ENCODE data around the gene TMEM86A.
"Not testable (repeated sequence)": the region's sequence is repeated elsewhere in the genome, so short reads cannot be mapped to it uniquely, and the experiment has no call there.

Gene TMEM86A

DNA sequence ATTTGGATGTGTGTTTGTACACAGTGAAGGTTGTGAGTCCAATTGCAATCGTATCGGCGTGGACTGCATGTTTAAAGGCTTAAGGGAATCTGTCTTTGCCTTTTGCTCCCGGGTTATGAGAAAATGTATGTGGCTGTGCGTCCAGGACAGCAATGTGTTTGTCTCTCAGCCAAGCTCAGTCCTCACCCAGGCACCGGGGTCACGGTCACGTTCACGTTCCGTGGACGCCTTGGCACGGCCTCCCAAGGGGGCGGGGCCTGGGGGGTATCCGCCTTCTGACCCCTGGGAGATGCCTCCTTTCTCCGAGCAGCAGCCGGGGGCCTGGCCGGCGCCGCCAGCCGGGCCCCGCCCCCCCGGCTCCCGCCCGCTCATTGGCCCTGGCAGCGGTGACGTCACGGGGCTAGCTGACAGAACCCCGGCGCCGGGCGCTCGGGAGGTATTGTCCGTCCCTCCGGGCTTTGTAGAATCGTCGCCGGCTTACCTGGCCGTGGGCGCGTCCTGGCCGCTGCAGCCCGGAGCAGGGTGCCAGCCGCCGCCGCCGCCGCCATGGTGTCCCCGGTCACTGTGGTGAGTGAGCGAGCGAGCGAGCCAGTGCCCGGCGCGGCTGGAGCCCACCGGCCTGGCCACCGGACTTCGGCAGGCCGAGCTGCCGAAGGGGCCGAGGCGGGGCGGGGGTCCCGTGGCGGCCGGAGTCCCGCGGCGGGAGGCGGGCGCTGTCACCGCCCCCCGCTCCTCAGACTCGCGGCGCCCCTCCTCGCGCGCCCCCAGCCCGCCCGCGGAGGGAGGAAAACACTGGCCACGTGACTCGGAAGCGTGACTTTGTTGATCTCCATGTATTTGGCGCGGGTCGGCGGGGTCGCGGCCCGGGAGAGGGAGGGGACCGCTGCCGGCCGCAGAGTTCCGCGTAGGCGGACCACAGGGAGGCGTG, at the start of gene TMEM86A:
Gene TMEM86A, plus strand, starts transcription at position 439 of the 928 bp plus-strand sequence. Its CDS starts 108 bp downstream, at position 547.
- DNase-seq (ENCODE audit: low spot score): peak; percentile 90

- no peak for DNase-seq (ENCODE audit: low spot score)
These were observed 48.2 kb upstream of the TMEM86A start for GRCh38 chr11:18650353-18650752.

DNA sequence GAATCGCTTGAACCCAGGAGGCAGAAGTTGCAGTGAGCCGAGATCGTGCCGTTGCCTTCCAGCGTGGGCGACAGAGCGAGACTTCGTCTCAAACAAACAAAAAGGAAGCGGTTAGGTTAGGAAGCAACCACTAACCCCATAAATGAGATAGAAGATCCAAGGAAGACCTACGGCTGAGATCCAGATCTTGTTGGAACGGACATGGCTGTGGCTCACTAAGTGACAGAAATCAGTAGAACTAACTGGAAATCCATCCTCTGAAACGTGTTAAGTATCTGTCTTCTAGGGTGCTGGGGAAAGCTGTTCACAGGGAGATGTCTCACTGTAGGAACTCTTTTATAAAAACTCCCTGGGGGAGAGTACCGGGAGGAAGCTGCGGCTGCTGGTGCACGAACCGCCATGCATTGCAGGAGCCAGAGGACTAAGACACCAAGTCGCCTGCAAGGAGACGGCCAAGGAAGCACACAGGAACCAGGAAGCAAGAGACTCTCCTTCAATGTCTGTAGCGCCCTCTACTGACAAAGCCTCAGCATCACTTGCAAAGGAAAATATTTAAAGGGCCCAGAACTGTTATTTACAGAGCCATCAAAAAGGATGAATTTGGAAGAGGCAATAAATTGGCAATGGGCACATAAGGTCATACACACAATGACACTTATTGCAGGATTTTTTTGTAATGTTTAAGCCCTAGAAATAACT, 47.6 kb upstream of the TMEM86A start:
- DNase-seq (ENCODE audit: low spot score): peak; percentile 68

DNA sequence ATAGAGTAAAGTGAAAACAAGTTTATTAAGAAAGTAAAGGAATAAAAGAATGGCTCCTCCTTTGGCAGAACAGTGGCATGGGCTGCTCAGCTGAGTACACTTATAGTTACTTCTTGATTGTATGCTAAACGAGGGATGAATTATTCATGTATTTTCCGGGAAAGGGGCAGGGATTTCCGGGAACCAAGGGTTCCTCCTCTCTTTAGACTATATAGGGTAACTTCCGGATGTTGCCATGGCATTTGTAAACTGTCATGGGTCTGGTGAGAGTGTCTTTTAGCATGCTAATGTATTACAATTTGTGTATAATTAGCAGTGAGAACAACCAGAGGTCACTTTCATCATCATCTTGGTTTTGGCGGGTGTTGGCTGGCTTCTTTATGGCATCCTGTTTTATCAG, 40.9 kb upstream of the TMEM86A start:
- no peak for DNase-seq (ENCODE audit: low spot score)

DNA sequence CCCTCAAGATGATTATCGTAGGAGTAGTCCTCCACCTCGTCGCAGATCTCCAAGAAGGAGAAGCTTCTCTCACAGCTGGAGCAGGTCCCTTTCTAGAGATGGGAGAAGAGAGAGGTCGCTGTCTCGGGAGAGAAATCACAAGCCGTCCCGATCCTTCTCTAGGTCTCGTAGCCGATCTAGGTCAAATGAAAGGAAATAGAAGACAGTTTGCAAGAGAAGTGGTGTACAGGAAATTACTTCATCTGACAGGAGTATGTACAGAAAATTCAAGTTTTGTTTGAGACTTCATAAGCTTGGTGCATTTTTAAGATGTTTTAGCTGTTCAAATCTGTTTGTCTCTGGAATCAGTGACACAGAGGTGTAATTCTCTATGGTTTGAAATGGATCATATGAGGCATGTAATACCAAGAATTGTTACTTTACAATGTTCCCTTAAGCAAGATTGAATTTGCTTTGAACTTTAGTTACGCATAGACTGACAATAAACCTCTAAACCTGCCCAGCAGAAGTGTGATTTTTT, 33.2 kb upstream of the TMEM86A start:
- DNase-seq (ENCODE audit: low spot score): not testable (repeated sequence)

GRCh38 chr11:18668131-18668530, 30.4 kb upstream of the TMEM86A start:
- no peak for DNase-seq (ENCODE audit: low spot score)

DNA sequence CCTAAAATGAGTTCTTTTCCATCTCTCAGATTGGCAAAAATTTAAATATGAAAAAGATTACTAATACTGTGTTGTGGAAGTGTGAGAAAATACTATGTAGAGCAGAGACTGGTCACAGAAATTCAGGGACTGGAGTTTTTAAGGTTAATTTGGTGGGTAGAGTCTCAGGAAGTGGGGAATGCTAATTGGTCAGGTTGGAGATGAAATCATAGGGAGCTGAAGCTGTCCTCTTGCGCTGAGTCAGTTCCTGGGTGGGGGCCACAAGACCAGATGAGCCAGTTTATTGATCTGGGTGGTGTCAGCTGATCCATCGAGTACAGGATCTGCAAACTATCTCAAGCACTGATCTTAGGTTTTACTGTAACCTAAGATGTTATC, 29.4 kb upstream of the TMEM86A start:
- no peak for DNase-seq (ENCODE audit: low spot score)

- DNase-seq (ENCODE audit: low spot score): no peak
These were observed 28.9 kb upstream of the TMEM86A start for GRCh38 chr11:18669711-18670110.

- no peak for DNase-seq (ENCODE audit: low spot score)
These were observed 27.3 kb upstream of the TMEM86A start for GRCh38 chr11:18671246-18671645.

- not testable (repeated sequence) for DNase-seq (ENCODE audit: low spot score)
These were observed 26.4 kb upstream of the TMEM86A start for GRCh38 chr11:18672209-18672608.

DNA sequence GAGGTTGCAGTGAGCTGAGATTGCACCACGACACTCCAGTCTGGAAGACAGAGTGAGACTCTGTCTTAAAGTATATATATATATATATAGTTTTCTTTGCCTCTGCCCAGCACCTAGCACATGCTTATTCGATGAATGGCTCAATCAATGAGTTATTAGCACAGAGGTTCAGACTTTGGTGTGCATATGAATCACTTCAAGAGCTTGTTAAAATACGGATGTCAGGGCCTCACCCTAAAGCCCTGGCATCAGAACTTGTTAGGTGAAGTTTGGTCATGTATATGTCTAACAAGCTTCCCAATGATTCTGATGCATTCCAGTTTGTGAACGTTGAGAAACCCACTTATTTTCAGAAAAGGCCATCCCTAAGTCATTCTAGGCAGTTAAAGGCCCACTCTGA, 21.8 kb upstream of the TMEM86A start:
- no peak for DNase-seq (ENCODE audit: low spot score)

DNA sequence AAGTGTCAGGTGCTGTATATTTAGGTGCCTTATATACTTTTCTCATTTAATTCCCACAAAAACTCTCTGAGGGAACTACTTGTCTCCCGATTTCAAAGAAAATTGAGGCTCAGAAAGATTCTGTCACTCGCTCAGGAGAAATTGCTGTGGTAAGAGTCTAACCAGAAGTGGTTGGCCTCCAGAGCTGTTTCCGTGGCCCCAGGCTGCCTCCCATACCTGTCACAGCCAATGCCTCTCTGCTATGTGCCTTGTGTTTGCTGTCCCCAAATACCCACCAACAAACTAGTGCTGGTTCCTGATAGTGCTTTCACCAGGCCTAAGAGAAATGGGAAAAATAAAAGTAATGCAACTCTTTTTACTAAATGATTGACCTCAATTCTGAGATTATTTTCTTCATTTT, 21.0 kb upstream of the TMEM86A start:
- no peak for DNase-seq (ENCODE audit: low spot score)

- DNase-seq (ENCODE audit: low spot score): not testable (repeated sequence)
These were observed 16.6 kb upstream of the TMEM86A start for GRCh38 chr11:18681949-18682348.

- DNase-seq (ENCODE audit: low spot score): no peak
These were observed 16.1 kb upstream of the TMEM86A start for GRCh38 chr11:18682466-18682865.

- no peak for DNase-seq (ENCODE audit: low spot score)
These were observed 14.3 kb upstream of the TMEM86A start for GRCh38 chr11:18684267-18684666.

DNA sequence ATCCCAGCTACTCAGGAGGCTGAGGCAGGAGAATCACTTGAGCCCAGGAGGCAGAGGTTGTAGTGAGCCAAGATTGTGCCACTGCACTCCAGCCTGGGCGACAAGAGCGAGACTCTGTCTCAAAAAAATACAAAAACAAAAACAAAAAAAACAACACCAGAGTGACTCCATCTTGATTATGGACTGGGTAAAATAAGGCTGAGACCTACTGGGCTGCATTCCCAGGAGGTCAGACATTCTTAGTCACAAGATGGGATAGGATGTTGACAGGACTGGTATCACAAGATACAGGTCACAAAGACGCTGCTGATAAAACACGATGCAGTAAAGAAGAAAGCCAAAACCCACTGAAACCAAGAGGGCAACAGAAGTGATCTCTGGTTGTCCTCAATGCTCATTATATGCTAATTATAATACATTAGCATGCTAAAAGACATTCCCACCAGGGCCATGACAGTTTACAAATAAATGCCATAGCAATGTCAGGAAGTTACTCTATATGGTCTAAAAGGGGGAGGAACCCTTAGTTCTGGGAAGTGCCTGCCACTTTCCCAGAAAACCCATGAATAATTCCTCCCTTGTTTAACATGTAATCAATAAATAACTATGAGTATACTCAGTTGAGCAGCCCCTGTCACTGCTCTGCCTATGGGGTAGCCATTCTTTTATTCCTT, 7.0 kb upstream of the TMEM86A start:
- not testable (repeated sequence) for DNase-seq (ENCODE audit: low spot score)

DNA sequence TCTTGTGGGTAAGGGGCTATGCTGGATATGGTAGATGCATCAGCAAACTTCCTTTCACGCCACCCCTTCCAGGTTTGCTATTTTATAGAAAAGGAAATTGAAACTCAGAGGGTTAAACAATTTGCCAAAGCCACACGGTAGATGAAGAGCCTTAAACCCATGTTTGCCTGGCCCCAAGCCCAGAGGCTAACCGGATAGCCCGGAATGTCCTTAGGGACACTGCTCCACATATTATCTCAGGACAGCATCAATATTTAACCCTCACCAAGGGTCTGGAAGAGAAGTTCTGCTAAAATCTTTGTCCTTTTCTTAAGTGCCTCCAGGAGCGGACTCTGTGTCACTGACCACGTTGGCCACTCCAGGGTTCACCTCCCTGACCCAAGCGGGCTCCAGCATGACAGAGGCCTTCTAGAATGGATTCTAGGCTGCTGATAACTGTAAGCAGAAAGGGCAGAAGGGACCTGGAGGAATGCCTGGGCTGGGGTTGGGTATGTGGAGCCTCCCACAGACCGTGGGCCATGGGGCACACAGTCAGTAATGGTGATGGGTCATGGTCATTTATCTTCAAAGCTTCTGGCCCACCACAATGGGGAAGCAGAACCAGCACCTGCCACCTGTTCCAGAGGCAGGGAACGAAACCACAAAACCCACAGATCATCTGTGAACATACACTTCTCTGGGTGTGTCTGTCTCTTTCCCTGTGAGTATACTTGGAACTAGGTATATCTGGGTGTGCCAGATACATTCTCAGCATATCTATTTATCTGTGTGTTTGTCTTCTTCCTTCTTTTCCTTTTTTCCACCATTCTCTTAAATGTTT, 5.4 kb upstream of the TMEM86A start:
- no peak for DNase-seq (ENCODE audit: low spot score)

DNA sequence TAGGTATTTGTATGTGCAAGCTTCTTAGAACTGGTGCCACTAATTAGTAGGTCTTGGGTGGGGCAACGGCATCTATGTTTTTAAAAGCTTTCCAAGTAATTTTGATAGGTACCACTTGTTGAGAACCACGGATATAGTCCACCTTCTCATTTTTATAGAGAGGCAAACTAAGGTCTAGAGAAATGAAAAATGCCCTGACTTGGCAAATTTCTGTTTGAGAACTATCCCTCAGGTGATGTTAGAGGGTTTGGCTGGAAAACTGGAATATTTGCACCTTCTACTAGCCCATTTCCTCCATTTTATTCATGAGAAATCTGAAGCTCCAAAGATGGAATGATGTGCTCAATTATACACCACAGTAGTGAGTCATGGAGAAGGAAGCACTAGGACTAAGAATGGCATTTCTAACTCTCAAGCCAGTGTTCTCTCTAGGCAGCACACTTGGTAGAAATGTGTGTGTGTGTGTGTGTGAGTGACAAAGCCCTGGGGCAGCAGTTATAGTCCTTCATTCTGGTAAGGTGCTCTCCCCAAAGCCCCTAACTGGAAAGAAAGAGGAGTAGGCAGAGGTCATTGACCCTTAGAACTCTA, 1.8 kb upstream of the TMEM86A start:
- no peak for DNase-seq (ENCODE audit: low spot score)

- no peak for DNase-seq (ENCODE audit: low spot score)
These were observed 1.0 kb upstream of the TMEM86A start for GRCh38 chr11:18697576-18697975.

DNA sequence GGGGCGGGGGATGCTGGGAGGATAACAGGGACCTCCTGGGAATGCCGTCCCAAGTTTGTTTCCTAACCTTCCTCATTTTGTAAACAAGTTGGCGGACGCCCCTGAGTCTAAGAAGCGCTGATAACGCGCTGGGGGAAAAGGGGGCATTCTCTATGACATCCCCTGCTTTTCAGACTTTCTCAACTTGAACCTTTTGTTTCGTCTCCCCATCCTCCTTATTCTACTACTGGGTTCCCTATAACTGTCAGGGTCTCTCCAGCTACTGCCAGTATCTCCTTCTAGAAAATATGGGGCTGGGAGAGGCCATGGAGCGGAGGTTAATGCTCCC, 654 bp downstream of the TMEM86A start:
- no peak for DNase-seq (ENCODE audit: low spot score)

DNA sequence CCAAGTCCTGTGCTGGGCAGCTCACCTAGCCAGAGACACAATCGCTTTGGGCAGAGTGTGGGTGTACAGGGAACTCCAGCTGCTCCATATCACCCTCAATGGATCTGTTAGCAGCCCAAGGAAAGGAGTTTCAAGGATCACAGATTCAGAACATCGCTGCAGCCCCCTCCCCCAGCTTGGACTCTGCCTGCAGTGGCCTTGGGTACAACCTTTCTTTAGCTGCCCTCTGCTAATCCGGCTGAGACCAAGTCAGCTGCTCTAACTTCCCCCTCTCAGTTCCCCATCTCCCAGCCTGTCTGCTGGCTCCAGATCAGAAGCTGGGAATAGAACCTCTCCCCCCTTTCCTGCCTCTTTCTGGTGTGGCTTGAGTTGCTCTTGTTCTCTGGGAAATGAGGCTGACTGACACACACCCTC, 1.3 kb downstream of the TMEM86A start:
- DNase-seq (ENCODE audit: low spot score): no peak

All from cerebellar cortex (tissue), 1 donor.